Keratinocyte (primary cell): ENCODE measurements around the gene PAX8. TPM values are rescaled to one million over a fixed set of nuclear protein-coding genes. Genes with fewer than 3 reads are reported as not detected.

Experiments
- DNase-seq: peaks from one replicate; pipeline ENCODE4 v3.0.0-alpha.2; 2011; ENCODE audit warnings: low read depth, missing footprints, low spot score
- FAIRE-seq: peaks from 2 replicates; lab custom pipeline; 2011; peaks lifted over from hg19 to GRCh38; lab: Jason Lieb, UNC
- H2AFZ ChIP-seq: 2 replicates; pipeline ENCODE4 v1.6.0; 2012; ENCODE audit warnings: low read length, control low read depth, inconsistent platforms; ENCODE audit not compliant: control insufficient read depth
- H3K27ac ChIP-seq: 2 replicates; pipeline ENCODE4 v1.5.1; 2011; ENCODE audit warnings: low read length; ENCODE audit not compliant: control insufficient read depth, insufficient read depth
- H3K27me3 ChIP-seq: 3 replicates; pipeline ENCODE4 v1.6.0; 2011; ENCODE audit warnings: low read length; ENCODE audit not compliant: control insufficient read depth, insufficient read depth; ENCODE audit errors: extremely low read depth
- H3K36me3 ChIP-seq, 2 experiments: 2 replicates in 1 of 2; 3 replicates in 1 of 2; pipeline ENCODE4 v1.5.1; 2011; ENCODE audit warnings: low read length in 2 of 2, mild to moderate bottlenecking in 1 of 2; ENCODE audit not compliant: control insufficient read depth in 2 of 2, insufficient read depth in 2 of 2; ENCODE audit errors: extremely low read depth in 1 of 2
- H3K4me1 ChIP-seq: 3 replicates; pipeline ENCODE4 v1.5.1; 2011; ENCODE audit warnings: low read length; ENCODE audit not compliant: control insufficient read depth, insufficient read depth; ENCODE audit errors: extremely low read depth
- H3K4me2 ChIP-seq: 3 replicates; pipeline ENCODE4 v1.6.0; 2011; ENCODE audit warnings: low read depth, low read length; ENCODE audit not compliant: control insufficient read depth, insufficient read depth; ENCODE audit errors: extremely low read depth
- H3K4me3 ChIP-seq, 3 experiments: fragments of 200-600 bp in 1 of 3; sonication (generic) in 1 of 3; 2 replicates in 2 of 3; 3 replicates in 1 of 3; pipeline ENCODE4 v1.5.1; 2011 to 2016; ENCODE audit warnings: low read length in 3 of 3, mild to moderate bottlenecking in 3 of 3, control low read depth in 2 of 3, inconsistent platforms in 1 of 3, low read depth in 1 of 3, mixed read lengths in 1 of 3, mixed run types in 1 of 3, moderate library complexity in 1 of 3; ENCODE audit not compliant: control insufficient read depth in 2 of 3, insufficient read depth in 2 of 3; ENCODE audit errors: extremely low read depth in 1 of 3
- H3K79me2 ChIP-seq: 2 replicates; pipeline ENCODE4 v1.6.0; 2012; ENCODE audit warnings: low read length; ENCODE audit not compliant: control insufficient read depth, insufficient read depth
- H3K9ac ChIP-seq: 3 replicates; pipeline ENCODE4 v1.6.0; 2011; ENCODE audit warnings: low read length; ENCODE audit not compliant: control insufficient read depth, insufficient read depth; ENCODE audit errors: extremely low read depth
- H3K9me1 ChIP-seq: 3 replicates; pipeline ENCODE4 v1.6.0; 2011; ENCODE audit warnings: low read length; ENCODE audit not compliant: control insufficient read depth, insufficient read depth; ENCODE audit errors: extremely low read depth
- H3K9me3 ChIP-seq: 2 replicates; pipeline ENCODE4 v1.5.1; 2012; ENCODE audit warnings: low read depth, low read length; ENCODE audit not compliant: control insufficient read depth
- H4K20me1 ChIP-seq: 3 replicates; pipeline ENCODE4 v1.6.0; 2011; ENCODE audit warnings: low read length; ENCODE audit not compliant: control insufficient read depth, insufficient read depth; ENCODE audit errors: extremely low read depth
- EZH2 ChIP-seq: IDR thresholded peaks from one replicate; pipeline ENCODE4 v1.6.1; 2012; ENCODE audit warnings: inconsistent platforms, mild to moderate bottlenecking, low read length, moderate library complexity
- dilution Hi-C: fragments of 300-500 bp; cut with MboI; formaldehyde crosslinking; loops from one replicate; pipeline ENCODE4 v1.7.0; 2020; ENCODE audit warnings: low sequenced_read_pairs; ENCODE audit not compliant: extremely low pct_ligation_motif_present
- polyA plus RNA-seq, 5 experiments: library from polyadenylated mRNA; depleted of rRNA in 3 of 5; stranded (reverse) in 3 of 5; stranded (forward) in 1 of 5; unstranded in 1 of 5; fragments of >200 nt; gene quantifications; 1 replicate in 1 of 5; 2 replicates in 3 of 5; 3 replicates in 1 of 5; pipeline versions ENCODE4 v1.2.1 to v1.2.3, GENCODE V29; 2011 to 2012; ENCODE audit warnings: missing spikeins in 2 of 5, low read depth in 1 of 5, low replicate concordance in 1 of 5
- TF ChIP-seq, protein P1 (sequence below), 3 experiments: IDR thresholded peaks in 1 of 3; conservative IDR thresholded peaks in 1 of 3; optimal IDR thresholded peaks in 1 of 3; 2 replicates in 2 of 3; 3 replicates in 1 of 3; pipeline versions ENCODE3 to v1.5.1; 2011; ENCODE audit warnings: low read length in 3 of 3, mild to moderate bottlenecking in 3 of 3, moderate library complexity in 2 of 3, control low read depth in 1 of 3, inconsistent platforms in 1 of 3; ENCODE audit not compliant: insufficient read depth in 2 of 3; ENCODE audit errors: extremely low read depth in 1 of 3

PAX8 gene
- polyA plus RNA-seq, 1 donor (not counting 4 experiments of a cell fraction or from before 2014, with no cell fraction given) = 3.4 TPM

DNA sequence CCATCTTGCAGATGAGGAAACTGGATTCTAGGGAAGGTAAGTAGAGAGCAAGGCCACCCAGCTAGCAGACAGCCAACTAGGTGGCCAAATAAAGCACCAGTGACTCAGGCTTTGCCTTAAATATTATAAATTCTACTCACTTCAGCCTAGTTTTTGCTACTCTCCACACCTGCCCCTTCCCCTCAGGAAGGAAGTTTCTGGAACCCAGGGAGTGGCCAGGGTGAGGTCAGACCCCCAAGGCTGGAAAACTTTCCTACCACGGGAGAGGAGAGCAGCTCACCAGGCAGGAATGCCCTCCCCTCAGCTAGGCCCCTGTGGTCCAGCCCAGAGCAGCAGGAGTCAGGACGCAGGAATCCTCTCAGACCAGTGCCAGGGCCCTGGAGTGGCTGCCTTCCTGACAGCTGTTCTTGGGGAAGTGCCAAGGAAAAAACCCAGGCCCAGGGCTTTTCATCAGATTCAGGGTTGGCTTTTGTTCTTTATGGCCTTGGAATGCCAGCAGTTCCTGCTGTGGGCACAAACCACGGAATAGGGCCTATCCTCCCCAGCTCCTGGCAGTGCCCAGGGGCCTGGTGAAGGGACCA, 5.1 kb upstream of the PAX8 start:
- Histone ChIP-seq H3K4me1 (peaks cover 46% of the 10 kb centered on the region), H3K36me3 (no peaks in the 10 kb centered on the region), H3K79me2 (no peaks in the 10 kb centered on the region), H3K9me1 (no peaks in the 10 kb centered on the region), H3K9ac (peak overlapping the region; percentile 80), H2AFZ (no peak overlapping the region), H3K27ac (peak overlapping the region; percentile 96), H3K27me3 (no peaks in the 10 kb centered on the region), H4K20me1 (no peaks in the 10 kb centered on the region), H3K9me3 (no peaks in the 10 kb centered on the region), H3K4me3 (peak overlapping the region in 1 of 3 experiments; percentile 26), H3K4me2 (peak overlapping the region; percentile 76)
- TF ChIP-seq, protein P1, sequence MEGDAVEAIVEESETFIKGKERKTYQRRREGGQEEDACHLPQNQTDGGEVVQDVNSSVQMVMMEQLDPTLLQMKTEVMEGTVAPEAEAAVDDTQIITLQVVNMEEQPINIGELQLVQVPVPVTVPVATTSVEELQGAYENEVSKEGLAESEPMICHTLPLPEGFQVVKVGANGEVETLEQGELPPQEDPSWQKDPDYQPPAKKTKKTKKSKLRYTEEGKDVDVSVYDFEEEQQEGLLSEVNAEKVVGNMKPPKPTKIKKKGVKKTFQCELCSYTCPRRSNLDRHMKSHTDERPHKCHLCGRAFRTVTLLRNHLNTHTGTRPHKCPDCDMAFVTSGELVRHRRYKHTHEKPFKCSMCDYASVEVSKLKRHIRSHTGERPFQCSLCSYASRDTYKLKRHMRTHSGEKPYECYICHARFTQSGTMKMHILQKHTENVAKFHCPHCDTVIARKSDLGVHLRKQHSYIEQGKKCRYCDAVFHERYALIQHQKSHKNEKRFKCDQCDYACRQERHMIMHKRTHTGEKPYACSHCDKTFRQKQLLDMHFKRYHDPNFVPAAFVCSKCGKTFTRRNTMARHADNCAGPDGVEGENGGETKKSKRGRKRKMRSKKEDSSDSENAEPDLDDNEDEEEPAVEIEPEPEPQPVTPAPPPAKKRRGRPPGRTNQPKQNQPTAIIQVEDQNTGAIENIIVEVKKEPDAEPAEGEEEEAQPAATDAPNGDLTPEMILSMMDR (optimal IDR thresholded peaks at IDR 0.05 in 1 of 3, IDR thresholded peaks at IDR 0.05 in 1 of 3, conservative IDR thresholded peaks at IDR 0.05 in 1 of 3; ENCODE audit: extremely low read depth in 1 of 3, insufficient read depth in 2 of 3, low read length in 3 of 3) = no peak
- no peak for TF ChIP-seq EZH2
- DNase-seq = peak; percentile 90
- FAIRE-seq = peak; percentile 93
- dilution Hi-C loops = no loop called here

DNA sequence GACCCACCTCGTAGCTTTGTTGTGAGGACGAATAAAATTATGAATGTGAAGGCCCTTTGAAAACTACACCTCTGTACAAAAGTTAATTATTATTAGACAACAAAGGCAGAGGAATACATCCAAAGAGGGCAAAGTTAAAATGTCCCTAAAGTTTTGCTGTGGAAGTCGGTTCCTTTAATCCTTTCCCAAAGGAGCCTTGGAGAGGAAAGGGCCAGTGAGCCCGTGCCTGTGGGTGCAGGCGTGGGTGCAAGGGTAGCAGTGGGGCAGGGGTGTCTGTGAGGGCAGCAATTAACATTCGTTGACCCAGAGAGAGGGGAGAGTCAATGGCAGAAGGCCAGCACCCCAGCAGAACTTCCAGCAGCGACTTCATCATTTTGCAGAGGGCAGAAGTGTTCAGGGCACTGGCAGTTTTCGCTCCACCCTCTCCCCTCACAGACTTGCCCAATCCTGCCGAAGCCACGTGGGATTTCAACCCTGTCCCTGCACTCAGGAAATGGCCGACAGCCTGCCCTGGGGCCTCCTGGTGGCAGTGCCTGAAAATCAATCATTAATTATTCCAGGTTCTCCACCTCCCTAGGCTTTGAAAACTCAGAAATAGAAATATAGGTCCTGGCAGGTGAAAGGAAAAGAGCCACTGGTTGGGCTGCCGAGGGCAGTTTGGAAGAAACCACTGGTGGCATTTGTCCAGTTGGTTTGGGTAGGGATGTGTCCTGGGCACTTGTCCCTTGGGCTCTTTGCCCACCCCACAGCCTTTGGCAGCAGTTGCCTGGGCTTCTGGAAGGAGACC, 4.2 kb upstream of the PAX8 start:
- Histone ChIP-seq H3K4me3 (no peak overlapping the region), H3K36me3 (no peaks in the 10 kb centered on the region), H3K27me3 (peaks cover 1% of the 10 kb centered on the region), H4K20me1 (no peaks in the 10 kb centered on the region), H3K9ac (peak overlapping the region; percentile 80), H3K79me2 (no peaks in the 10 kb centered on the region), H3K4me2 (peak overlapping the region; percentile 76), H3K4me1 (peaks cover 43% of the 10 kb centered on the region), H3K27ac (peak overlapping the region; percentile 96), H3K9me3 (no peaks in the 10 kb centered on the region), H2AFZ (peak overlapping the region; percentile 53), H3K9me1 (no peaks in the 10 kb centered on the region)
- dilution Hi-C loops = no loop called here
- TF ChIP-seq, protein P1 (optimal IDR thresholded peaks at IDR 0.05 in 1 of 3, IDR thresholded peaks at IDR 0.05 in 1 of 3, conservative IDR thresholded peaks at IDR 0.05 in 1 of 3; ENCODE audit: extremely low read depth in 1 of 3, insufficient read depth in 2 of 3, low read length in 3 of 3) = peak in 2 of 3 experiments; percentile 32 to 34
- no peak for TF ChIP-seq EZH2
- DNase-seq = peak; percentile 46
- peak; percentile 89 for FAIRE-seq
